H1 (cell line): ENCODE measurements around the gene OGN. TPM values are rescaled to one million over a fixed set of nuclear protein-coding genes. Genes with fewer than 3 reads are reported as not detected.

ENCODE experiments used
- BACH1 ChIP-seq: IDR thresholded peaks from 2 replicates; pipeline ENCODE4 v1.6.1; 2012; ENCODE audit warnings: low read length, improper control_type of control experiment
- CHD7 ChIP-seq: fragments of 300-600 bp; sonication (generic); IDR thresholded peaks from 2 replicates; pipeline ENCODE4 v1.7.1; 2012; ENCODE audit warnings: low read length, moderate library complexity, mild to moderate bottlenecking, inconsistent platforms; ENCODE audit not compliant: insufficient replicate concordance
- EP300 ChIP-seq, 2 experiments: IDR thresholded peaks; 1 replicate in 1 of 2; 2 replicates in 1 of 2; pipeline ENCODE4 v1.6.1; 2011 to 2012; ENCODE audit warnings: low read depth in 2 of 2, low read length in 2 of 2, mild to moderate bottlenecking in 2 of 2, borderline replicate concordance in 1 of 2, inconsistent platforms in 1 of 2, moderate library complexity in 1 of 2
- PHF8 ChIP-seq: fragments of 200-600 bp; sonication (generic); conservative IDR thresholded peaks from 2 replicates; pipeline ENCODE4 v1.7.1; 2012; ENCODE audit warnings: low read depth, mild to moderate bottlenecking, inconsistent platforms, low read length, moderate library complexity
- SP2 ChIP-seq: IDR thresholded peaks from 2 replicates; pipeline ENCODE4 v1.6.1; 2012; ENCODE audit warnings: mild to moderate bottlenecking, low read length, inconsistent platforms
- SRF ChIP-seq: IDR thresholded peaks from 2 replicates; pipeline ENCODE4 v1.6.1; 2011; ENCODE audit warnings: mild to moderate bottlenecking, low read depth, low read length, moderate library complexity
- polyA plus RNA-seq, 7 experiments: library from polyadenylated mRNA; depleted of rRNA in 3 of 7; stranded (reverse) in 5 of 7; unstranded in 2 of 7; fragments of >200 nt in 5 of 7; fragments of 200-250 nt in 2 of 7; gene quantifications; 1 replicate in 5 of 7; 2 replicates in 1 of 7; 4 replicates in 1 of 7; pipeline versions ENCODE4 v1.2.1 to v1.2.3, GENCODE V29; 2011 to 2013; ENCODE audit warnings: missing spikeins in 2 of 7, mixed read lengths in 2 of 7
- total RNA-seq: library from RNA; stranded (reverse); fragmentation: NEBNext Ultra II Directional; extraction: Animal tissue kit (Norgen Biotek cat#: 25700); gene quantifications from 2 replicates; pipeline ENCODE4 v1.2.1, GENCODE V29; 2021

The OGN gene
- total and polyA plus RNA-seq, 2 of the 8 experiments (the other 6 are each of a cell fraction or from before 2014, with no cell fraction given): not detected

DNA sequence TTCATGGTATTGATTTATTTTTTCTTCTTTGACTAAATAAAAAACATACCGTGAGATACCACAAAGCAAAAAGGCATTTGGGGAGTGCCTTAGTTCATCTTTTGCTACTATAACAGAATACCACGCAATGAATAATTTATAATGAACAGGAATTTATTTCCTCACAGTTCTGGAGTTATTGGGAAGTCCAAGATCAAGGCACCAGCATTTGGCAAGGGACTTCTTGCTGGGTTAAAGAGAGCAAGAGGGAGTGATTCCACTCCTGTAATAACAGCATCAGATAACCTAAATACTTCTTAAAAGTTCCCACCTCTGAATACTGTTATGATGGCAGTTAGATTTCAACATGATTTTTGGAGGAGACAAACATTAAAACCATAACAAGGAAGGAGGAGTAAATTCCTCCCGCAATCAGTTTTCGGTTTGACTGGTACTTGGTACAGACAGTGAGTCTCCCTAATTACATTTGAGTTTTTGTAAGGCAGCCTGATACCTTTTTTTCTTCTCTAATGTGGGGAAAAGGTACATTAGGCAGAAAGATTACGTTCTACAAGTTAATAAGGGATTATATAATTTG is 28.7 kb upstream of the OGN start (continued):
- TF ChIP-seq CHD7 (no peak), PHF8 (no peak), SP2 (no peak), SRF (no peak), EP300 (IDR thresholded peaks at IDR 0.05; ENCODE audit: borderline replicate concordance in 1 of 2, low read depth in 2 of 2, low read length in 2 of 2) (no peak), BACH1 (no peak)
